Muscle of arm (tissue), 14 donors: Measurements from ENCODE around the gene EFEMP2. TPM values are rescaled to one million over a fixed set of nuclear protein-coding genes. Genes with fewer than 3 reads are reported as not detected.

Source experiments
- DNase-seq: peaks from one replicate; pipeline ENCODE4 v3.0.0-alpha.2; 2013
- long read RNA-seq, 11 donors: transcript quantifications; one replicate each; lab custom pipeline, GENCODE V29; 2026
- polyA plus RNA-seq, 12 donors: library from polyadenylated mRNA; unstranded; fragments of 120-200 nt; gene quantifications; one replicate each; pipeline ENCODE4 v1.2.1, GENCODE V29; 2013; ENCODE audit not compliant: insufficient read length in 12 of 12

Gene EFEMP2
- polyA plus RNA-seq: 100 to 1,000 TPM in 5 of 12 donors, 10 to 100 TPM in 6, not detected in 1; 72.0 to 155 (median 92.2) TPM
- long read RNA-seq, donor 1, transcript EFEMP2-201 (11 exons, 2,034 nt): major isoform, 13 of 28 reads
- long read RNA-seq, donor 1, partial matches to known transcripts: 8 of 28 reads
- long read RNA-seq, donor 1, other reads (novel, unspliced or antisense): 0 of 28 reads
- long read RNA-seq, donor 2, transcript EFEMP2-217 (12 exons, 1,813 nt): minor isoform, 5 of 62 reads
- long read RNA-seq, donor 2, transcript EFEMP2-201 (11 exons, 2,034 nt): major isoform, 34 of 62 reads
- long read RNA-seq, donor 2, partial matches to known transcripts: 20 of 62 reads
- long read RNA-seq, donor 2, other reads (novel, unspliced or antisense): 0 of 62 reads
- long read RNA-seq, donor 3, transcript EFEMP2-217 (12 exons, 1,813 nt): minor isoform, 7 of 24 reads
- long read RNA-seq, donor 3, transcript EFEMP2-201 (11 exons, 2,034 nt): major isoform, 10 of 24 reads
- long read RNA-seq, donor 3, partial matches to known transcripts: 5 of 24 reads
- long read RNA-seq, donor 3, other reads (novel, unspliced or antisense): 0 of 24 reads
- long read RNA-seq, donor 4, transcript EFEMP2-201 (11 exons, 2,034 nt): major isoform, 7 of 20 reads
- long read RNA-seq, donor 4, partial matches to known transcripts: 12 of 20 reads
- long read RNA-seq, donor 4, other reads (novel, unspliced or antisense): 0 of 20 reads
- long read RNA-seq, donor 5: 0 reads
- long read RNA-seq, donor 6, transcript EFEMP2-201 (11 exons, 2,034 nt): major isoform, 22 of 26 reads
- long read RNA-seq, donor 6, partial matches to known transcripts: 0 of 26 reads
- long read RNA-seq, donor 6, other reads (novel, unspliced or antisense): 0 of 26 reads
- long read RNA-seq, donor 7, transcript EFEMP2-201 (11 exons, 2,034 nt): major isoform, 13 of 16 reads
- long read RNA-seq, donor 7, partial matches to known transcripts: 0 of 16 reads
- long read RNA-seq, donor 7, other reads (novel, unspliced or antisense): 0 of 16 reads
- long read RNA-seq, donor 8, transcript EFEMP2-201 (11 exons, 2,034 nt): major isoform, 16 of 44 reads
- long read RNA-seq, donor 8, partial matches to known transcripts: 22 of 44 reads
- long read RNA-seq, donor 8, other reads (novel, unspliced or antisense): 0 of 44 reads
- long read RNA-seq, donor 9, transcript EFEMP2-217 (12 exons, 1,813 nt): minor isoform, 7 of 158 reads
- long read RNA-seq, donor 9, transcript EFEMP2-201 (11 exons, 2,034 nt): major isoform, 12 of 158 reads
- long read RNA-seq, donor 9, partial matches to known transcripts: 135 of 158 reads
- long read RNA-seq, donor 9, other reads (novel, unspliced or antisense): 0 of 158 reads
- long read RNA-seq, donor 10, transcript EFEMP2-217 (12 exons, 1,813 nt): minor isoform, 6 of 36 reads
- long read RNA-seq, donor 10, transcript EFEMP2-201 (11 exons, 2,034 nt): major isoform, 23 of 36 reads
- long read RNA-seq, donor 10, partial matches to known transcripts: 5 of 36 reads
- long read RNA-seq, donor 10, other reads (novel, unspliced or antisense): 0 of 36 reads
- long read RNA-seq, donor 11, transcript EFEMP2-201 (11 exons, 2,034 nt): major isoform, 55 of 75 reads
- long read RNA-seq, donor 11, transcript EFEMP2-217 (12 exons, 1,813 nt): minor isoform, 8 of 75 reads
- long read RNA-seq, donor 11, partial matches to known transcripts: 9 of 75 reads
- long read RNA-seq, donor 11, other reads (novel, unspliced or antisense): 0 of 75 reads

GRCh38 chr11:65872586-65873317 lies at the start of gene EFEMP2:
TSS of gene EFEMP2 (minus strand) at chr11:65872800. CDS start at chr11:65872354, 446 bp downstream.
- DNase-seq: no peak

GRCh38 chr11:65921876-65922275 lies 49.3 kb upstream of the EFEMP2 start:
- no peak for DNase-seq

- DNase-seq: no peak
Observed at GRCh38 chr11:65921033-65921555, 48.5 kb upstream of the EFEMP2 start.

- DNase-seq: no peak
Observed at GRCh38 chr11:65920372-65920802, 47.8 kb upstream of the EFEMP2 start.

- no peak for DNase-seq
Observed at GRCh38 chr11:65919573-65920371, 47.2 kb upstream of the EFEMP2 start.

- DNase-seq: peak; percentile 97
Observed at GRCh38 chr11:65919141-65919572, 46.6 kb upstream of the EFEMP2 start, which contains the start of gene DRAP1. TSS of gene DRAP1 (plus strand) at chr11:65919426. CDS start at chr11:65919502, 76 bp downstream.

- DNase-seq: no peak
Observed at GRCh38 chr11:65918211-65919140, 45.9 kb upstream of the EFEMP2 start, which contains the start of gene C11orf68. TSS of gene C11orf68 (minus strand) at chr11:65919062. CDS start at chr11:65919031, 31 bp downstream.

GRCh38 chr11:65917434-65918210 lies 45.0 kb upstream of the EFEMP2 start:
- DNase-seq: no peak

GRCh38 chr11:65917077-65917433 lies 44.5 kb upstream of the EFEMP2 start:
- DNase-seq: no peak

- DNase-seq: no peak
Observed at GRCh38 chr11:65916391-65916790, 43.8 kb upstream of the EFEMP2 start.

- no peak for DNase-seq
Observed at GRCh38 chr11:65915821-65916251, 43.2 kb upstream of the EFEMP2 start.

GRCh38 chr11:65915101-65915820 lies 42.7 kb upstream of the EFEMP2 start:
- DNase-seq: no peak

- no peak for DNase-seq
Observed at GRCh38 chr11:65912845-65913244, 40.2 kb upstream of the EFEMP2 start.

GRCh38 chr11:65911682-65912568 lies 39.3 kb upstream of the EFEMP2 start:
- DNase-seq: no peak

GRCh38 chr11:65907878-65908277 lies 35.3 kb upstream of the EFEMP2 start:
- no peak for DNase-seq
